GM12872 (cell line): ENCODE data around the gene FBF1.

ENCODE experiments used
- CTCF ChIP-seq: IDR thresholded peaks from 3 replicates; pipeline ENCODE4 v1.5.1; 2011; ENCODE audit warnings: low read depth, mild to moderate bottlenecking, low read length, moderate library complexity; ENCODE audit not compliant: insufficient read depth

Gene FBF1

GRCh38 chr17:75940727-75941441 lies at the start of gene FBF1:
TSS of gene FBF1 (minus strand) at chr17:75941042. CDS start at chr17:75938149, 2,893 bp downstream.
- TF ChIP-seq CTCF = no peak

GRCh38 chr17:75987041-75987440 lies 46.2 kb upstream of the FBF1 start:
- no peak for TF ChIP-seq CTCF

- no peak for TF ChIP-seq CTCF
These were observed 45.1 kb upstream of the FBF1 start for GRCh38 chr17:75985986-75986385.

- no peak for TF ChIP-seq CTCF
These were observed 42.8 kb upstream of the FBF1 start for GRCh38 chr17:75983501-75984181.

GRCh38 chr17:75981019-75981615 lies 40.3 kb upstream of the FBF1 start:
- TF ChIP-seq CTCF = no peak

GRCh38 chr17:75980188-75981018 lies 39.6 kb upstream of the FBF1 start:
- TF ChIP-seq CTCF = no peak
